IPS-NIHi7 (cell line): Measurements from ENCODE around the gene KCNMA1.
"Not testable (repeated sequence)": the region's sequence is repeated elsewhere in the genome, so short reads cannot be mapped to it uniquely, and the experiment has no call there.

Source experiments
- DNase-seq: peaks from one replicate; pipeline ENCODE4 v3.0.0; 2012; ENCODE audit warnings: mixed read lengths; ENCODE audit errors: extremely low spot score

The KCNMA1 gene

GRCh38 chr10:77583527-77583926, 54.1 kb downstream of the KCNMA1 start:
- DNase-seq = no peak

GRCh38 chr10:77582710-77583115, 54.9 kb downstream of the KCNMA1 start:
- DNase-seq = no peak

GRCh38 chr10:77581738-77582137, 55.9 kb downstream of the KCNMA1 start:
- DNase-seq = no peak

- DNase-seq = no peak
Observed at GRCh38 chr10:77580482-77580881, 57.1 kb downstream of the KCNMA1 start.

- no peak for DNase-seq
Observed at GRCh38 chr10:77578583-77579227, 58.9 kb downstream of the KCNMA1 start.

- no peak for DNase-seq
Observed at GRCh38 chr10:77577666-77578229, 59.9 kb downstream of the KCNMA1 start.

- no peak for DNase-seq
Observed at GRCh38 chr10:77576444-77577032, 61.1 kb downstream of the KCNMA1 start.

GRCh38 chr10:77576007-77576367, 61.6 kb downstream of the KCNMA1 start:
- DNase-seq = no peak

GRCh38 chr10:77575271-77576006, 62.2 kb downstream of the KCNMA1 start:
- no peak for DNase-seq

GRCh38 chr10:77574438-77574837, 63.2 kb downstream of the KCNMA1 start:
- DNase-seq = no peak

- not testable (repeated sequence) for DNase-seq
Observed at GRCh38 chr10:77572520-77572919, 65.1 kb downstream of the KCNMA1 start.

GRCh38 chr10:77571490-77571889, 66.1 kb downstream of the KCNMA1 start:
- DNase-seq = no peak

- DNase-seq = no peak
Observed at GRCh38 chr10:77566914-77567566, 70.6 kb downstream of the KCNMA1 start.

- no peak for DNase-seq
Observed at GRCh38 chr10:77566236-77566635, 71.4 kb downstream of the KCNMA1 start.

GRCh38 chr10:77565590-77566023, 72.0 kb downstream of the KCNMA1 start:
- DNase-seq = no peak

- peak; percentile 79 for DNase-seq
Observed at GRCh38 chr10:77564731-77565589, 72.6 kb downstream of the KCNMA1 start.

GRCh38 chr10:77563638-77564270, 73.9 kb downstream of the KCNMA1 start:
- no peak for DNase-seq

- DNase-seq = no peak
Observed at GRCh38 chr10:77562742-77563141, 74.9 kb downstream of the KCNMA1 start.

GRCh38 chr10:77561991-77562390, 75.6 kb downstream of the KCNMA1 start:
- no peak for DNase-seq

- DNase-seq = no peak
Observed at GRCh38 chr10:77560471-77560870, 77.1 kb downstream of the KCNMA1 start.

- DNase-seq = no peak
Observed at GRCh38 chr10:77560052-77560451, 77.6 kb downstream of the KCNMA1 start.
